Measurements from ENCODE around the gene COPZ2.
A peak's percentile ranks its signal among the peaks of the same experiment; 100 is the strongest.

COPZ2 gene

GRCh38 chr17:47982091-47982617 lies 55.4 kb downstream of the COPZ2 start:
- Mint-ChIP-seq H3K27ac (ENCODE audit: low read depth) (no peak overlapping the region), H3K36me3 (ENCODE audit: insufficient read depth) (peaks cover 22% of the 10 kb centered on the region), H3K4me1 (peaks cover 24% of the 10 kb centered on the region), H3K9me3 (no peaks in the 10 kb centered on the region), H3K27me3 (no peaks in the 10 kb centered on the region), H3K4me3 (no peak overlapping the region)
- DNase-seq (ENCODE audit: low spot score in 2 of 2) (no peak), ATAC-seq (replicated peaks; ENCODE audit: extremely low read depth, poor library complexity, severe bottlenecking) (no peak)

GRCh38 chr17:47981462-47981861 lies 56.1 kb downstream of the COPZ2 start:
- Mint-ChIP-seq H3K4me1 (peaks cover 24% of the 10 kb centered on the region), H3K9me3 (no peaks in the 10 kb centered on the region), H3K36me3 (ENCODE audit: insufficient read depth) (peaks cover 26% of the 10 kb centered on the region), H3K27ac (ENCODE audit: low read depth) (no peak overlapping the region), H3K4me3 (no peak overlapping the region), H3K27me3 (no peaks in the 10 kb centered on the region)
- peak; percentile 14 for ATAC-seq (replicated peaks; ENCODE audit: extremely low read depth, poor library complexity, severe bottlenecking)
- no peak for DNase-seq (ENCODE audit: low spot score in 2 of 2)

- Mint-ChIP-seq H3K27me3 (no peaks in the 10 kb centered on the region), H3K27ac (ENCODE audit: low read depth) (peak overlapping the region; percentile 51), H3K9me3 (no peaks in the 10 kb centered on the region), H3K4me3 (no peak overlapping the region), H3K4me1 (peaks cover 24% of the 10 kb centered on the region), H3K36me3 (ENCODE audit: insufficient read depth) (peaks cover 31% of the 10 kb centered on the region)
- ATAC-seq (replicated peaks; ENCODE audit: extremely low read depth, poor library complexity, severe bottlenecking) = no peak
- no peak for DNase-seq (ENCODE audit: low spot score in 2 of 2)
These were observed 57.1 kb downstream of the COPZ2 start for GRCh38 chr17:47980541-47980940.

- Mint-ChIP-seq H3K4me3 (no peak overlapping the region), H3K27ac (ENCODE audit: low read depth) (no peak overlapping the region), H3K27me3 (no peaks in the 10 kb centered on the region), H3K36me3 (ENCODE audit: insufficient read depth) (peaks cover 33% of the 10 kb centered on the region), H3K9me3 (no peaks in the 10 kb centered on the region), H3K4me1 (peaks cover 24% of the 10 kb centered on the region)
- ATAC-seq (replicated peaks; ENCODE audit: extremely low read depth, poor library complexity, severe bottlenecking) = peak; percentile 19
- peak in 1 of 2 donors; percentile 13 for DNase-seq (ENCODE audit: low spot score in 2 of 2)
These were observed 59.3 kb downstream of the COPZ2 start for GRCh38 chr17:47978324-47978723.
